Fibroblast of lung (primary cell): ENCODE data around the gene ZP3. TPM values are rescaled to one million over a fixed set of nuclear protein-coding genes. Genes with fewer than 3 reads are reported as not detected.

ENCODE experiments used
- DNase-seq, 2 donors: peaks; one replicate each; pipeline versions ENCODE4 v3.0.0 to v3.0.0-alpha.2; 2010; ENCODE audit warnings: low read depth in 2 of 2
- H2AFZ ChIP-seq: 2 replicates; pipeline ENCODE4 v1.5.1; 2012; ENCODE audit warnings: low read length, control low read depth, inconsistent platforms
- H3K27ac ChIP-seq: 2 replicates; pipeline ENCODE4 v1.5.1; 2011; ENCODE audit warnings: low read length, control low read depth; ENCODE audit not compliant: insufficient read depth
- H3K27me3 ChIP-seq: 2 replicates; pipeline ENCODE4 v1.5.1; 2011; ENCODE audit warnings: mild to moderate bottlenecking, low read length; ENCODE audit not compliant: control insufficient read depth, insufficient read depth
- H3K36me3 ChIP-seq: 2 replicates; pipeline ENCODE4 v1.5.1; 2011; ENCODE audit warnings: low read length; ENCODE audit not compliant: control insufficient read depth, insufficient read depth
- H3K4me1 ChIP-seq: 2 replicates; pipeline ENCODE4 v1.5.1; 2011; ENCODE audit warnings: low read length; ENCODE audit not compliant: control insufficient read depth, insufficient read depth; ENCODE audit errors: extremely low read depth
- H3K4me2 ChIP-seq: 2 replicates; pipeline ENCODE4 v1.5.1; 2011; ENCODE audit warnings: low read length, control low read depth; ENCODE audit not compliant: insufficient read depth; ENCODE audit errors: extremely low read depth
- H3K4me3 ChIP-seq, 4 experiments: fragments of 200-600 bp in 1 of 4; sonication (generic) in 1 of 4; replicated peaks in 1 of 4; 2 replicates each; pipeline ENCODE4 v1.5.1; 2011 to 2016; ENCODE audit warnings: low read length in 4 of 4, low read depth in 3 of 4, mild to moderate bottlenecking in 3 of 4, control low read depth in 2 of 4, inconsistent platforms in 1 of 4, mixed read lengths in 1 of 4; ENCODE audit not compliant: insufficient read depth in 1 of 4; ENCODE audit errors: control extremely low read depth in 1 of 4
- H3K79me2 ChIP-seq: 2 replicates; pipeline ENCODE4 v1.5.1; 2012; ENCODE audit warnings: mild to moderate bottlenecking, low read length, inconsistent platforms; ENCODE audit not compliant: control insufficient read depth, insufficient read depth
- H3K9ac ChIP-seq: 2 replicates; pipeline ENCODE4 v1.5.1; 2011; ENCODE audit warnings: mild to moderate bottlenecking, low read length, control low read depth; ENCODE audit not compliant: insufficient read depth
- H3K9me3 ChIP-seq: 2 replicates; pipeline ENCODE4 v1.5.1; 2012; ENCODE audit warnings: low read depth, low read length; ENCODE audit not compliant: control insufficient read depth, insufficient read depth
- H4K20me1 ChIP-seq: 2 replicates; pipeline ENCODE4 v1.5.1; 2011; ENCODE audit warnings: low read length; ENCODE audit not compliant: control insufficient read depth, insufficient read depth; ENCODE audit errors: extremely low read depth
- EZH2 ChIP-seq: IDR thresholded peaks from 2 replicates; pipeline ENCODE4 v1.5.1; 2012; ENCODE audit warnings: low read length, control low read depth, mild to moderate bottlenecking; ENCODE audit errors: missing control alignments
- polyA minus RNA-seq: library from RNA; depleted of rRNA, polyadenylated mRNA; stranded (reverse); fragments of >200 nt; gene quantifications from 2 replicates; pipeline ENCODE4 v1.2.3, GENCODE V29; 2011; ENCODE audit warnings: low replicate concordance
- polyA plus RNA-seq, 2 donors: library from polyadenylated mRNA; depleted of rRNA in 1 of 2; stranded (reverse) in 1 of 2; unstranded in 1 of 2; fragments of >200 nt; gene quantifications; 2 replicates each; pipeline ENCODE4 v1.2.1, GENCODE V29; 2011 to 2012; ENCODE audit warnings: missing spikeins in 1 of 2
- total RNA-seq: library from RNA; depleted of rRNA; stranded (reverse); fragments of >200 nt; gene quantifications from 2 replicates; pipeline ENCODE4 v1.2.1, GENCODE V29; 2014
- TF ChIP-seq, protein P1 (sequence below), 2 donors: IDR thresholded peaks in 1 of 2; conservative IDR thresholded peaks in 1 of 2; 1 replicate in 1 of 2; 2 replicates in 1 of 2; pipeline ENCODE4 v1.5.1; 2011 to 2012; ENCODE audit warnings: low read length in 2 of 2, control low read depth in 1 of 2, inconsistent platforms in 1 of 2, low read depth in 1 of 2, mild to moderate bottlenecking in 1 of 2

Gene ZP3
- 2.6 TPM in 2 replicates for total RNA-seq
- 1.4 TPM in 2 replicates for polyA plus RNA-seq
- polyA plus RNA-seq (2012), result 1.7 and 7.3 TPM in 2 replicates
- polyA minus RNA-seq, result 8.7 and 15.3 TPM in 2 replicates

DNA sequence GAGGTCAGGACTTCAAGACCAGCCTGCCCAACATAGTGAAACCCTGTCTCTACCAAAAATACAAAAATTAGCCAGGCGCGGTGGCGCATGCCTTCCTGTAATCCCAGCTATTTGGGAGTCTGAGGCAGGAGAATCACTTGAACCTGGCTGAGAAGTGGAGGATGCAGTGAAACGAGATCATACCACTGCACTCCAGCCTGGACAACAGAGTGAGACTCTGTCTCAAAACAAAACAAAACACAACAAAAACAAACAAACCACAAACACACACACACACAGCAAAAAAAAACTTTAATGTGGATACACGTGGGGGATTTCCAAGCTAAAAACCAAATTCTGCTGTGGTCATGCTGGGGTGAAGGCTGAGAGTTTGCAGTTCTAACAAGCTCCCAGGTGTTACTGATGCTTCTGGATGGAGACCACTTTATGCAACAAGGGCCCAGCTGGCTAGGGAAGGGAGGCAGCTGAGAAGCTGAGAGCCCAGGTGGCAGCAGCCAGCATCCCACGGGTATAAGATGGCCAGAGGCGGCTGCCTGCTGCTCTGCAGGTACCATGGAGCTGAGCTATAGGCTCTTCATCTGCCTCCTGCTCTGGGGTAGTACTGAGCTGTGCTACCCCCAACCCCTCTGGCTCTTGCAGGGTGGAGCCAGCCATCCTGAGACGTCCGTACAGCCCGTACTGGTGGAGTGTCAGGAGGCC lies at the start of gene ZP3:
TSS of gene ZP3 (plus strand) at position 538 of the 699 bp plus-strand sequence. CDS start at position 553, 15 bp downstream.
- Histone ChIP-seq H4K20me1 (no peaks in the 10 kb centered on the region), H3K4me2 (no peak within 1 kb of the TSS), H3K4me3 (no peak within 1 kb of the TSS), H2AFZ (no peak within 1 kb of the TSS), H3K4me1 (peaks cover 8% of the 10 kb centered on the region), H3K9me3 (no peaks in the 10 kb centered on the region), H3K36me3 (no peaks in the 10 kb centered on the region), H3K9ac (no peak within 1 kb of the TSS), H3K27ac (no peak within 1 kb of the TSS), H3K79me2 (no peaks in the 10 kb centered on the region), H3K27me3 (no peaks in the 10 kb centered on the region)
- DNase-seq, result no peak
- TF ChIP-seq EZH2, result no peak
- TF ChIP-seq, protein P1, sequence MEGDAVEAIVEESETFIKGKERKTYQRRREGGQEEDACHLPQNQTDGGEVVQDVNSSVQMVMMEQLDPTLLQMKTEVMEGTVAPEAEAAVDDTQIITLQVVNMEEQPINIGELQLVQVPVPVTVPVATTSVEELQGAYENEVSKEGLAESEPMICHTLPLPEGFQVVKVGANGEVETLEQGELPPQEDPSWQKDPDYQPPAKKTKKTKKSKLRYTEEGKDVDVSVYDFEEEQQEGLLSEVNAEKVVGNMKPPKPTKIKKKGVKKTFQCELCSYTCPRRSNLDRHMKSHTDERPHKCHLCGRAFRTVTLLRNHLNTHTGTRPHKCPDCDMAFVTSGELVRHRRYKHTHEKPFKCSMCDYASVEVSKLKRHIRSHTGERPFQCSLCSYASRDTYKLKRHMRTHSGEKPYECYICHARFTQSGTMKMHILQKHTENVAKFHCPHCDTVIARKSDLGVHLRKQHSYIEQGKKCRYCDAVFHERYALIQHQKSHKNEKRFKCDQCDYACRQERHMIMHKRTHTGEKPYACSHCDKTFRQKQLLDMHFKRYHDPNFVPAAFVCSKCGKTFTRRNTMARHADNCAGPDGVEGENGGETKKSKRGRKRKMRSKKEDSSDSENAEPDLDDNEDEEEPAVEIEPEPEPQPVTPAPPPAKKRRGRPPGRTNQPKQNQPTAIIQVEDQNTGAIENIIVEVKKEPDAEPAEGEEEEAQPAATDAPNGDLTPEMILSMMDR (conservative IDR thresholded peaks at IDR 0.05 in 1 of 2, IDR thresholded peaks at IDR 0.05 in 1 of 2; ENCODE audit: low read depth in 1 of 2, low read length in 2 of 2), result no peak

DNA sequence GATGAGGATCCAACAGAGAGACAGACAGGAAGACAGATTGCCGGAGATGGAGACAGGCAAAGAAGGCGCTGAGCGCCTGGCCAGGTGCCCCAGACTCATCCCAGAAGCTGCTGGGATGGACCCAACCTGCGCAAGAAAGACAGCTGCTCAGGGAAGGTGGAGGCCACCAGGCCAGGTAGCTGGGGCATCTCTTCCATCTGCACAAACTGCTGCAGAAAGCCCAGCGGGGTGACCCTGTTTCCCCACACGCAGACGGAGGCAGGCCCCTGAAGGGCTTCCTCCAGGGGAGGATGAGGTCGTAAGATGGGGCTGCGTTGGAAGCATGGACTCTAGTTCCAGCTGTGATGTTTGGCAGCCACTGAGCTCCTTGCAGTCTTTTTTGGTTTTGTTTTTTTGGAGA lies 49.5 kb upstream of the ZP3 start:
- Histone ChIP-seq H3K4me3 (no peak overlapping the region), H3K27ac (no peak overlapping the region), H3K79me2 (no peaks in the 10 kb centered on the region), H3K36me3 (no peaks in the 10 kb centered on the region), H3K9me3 (no peaks in the 10 kb centered on the region), H3K27me3 (no peaks in the 10 kb centered on the region), H4K20me1 (no peaks in the 10 kb centered on the region), H3K4me2 (no peak overlapping the region), H3K9ac (no peak overlapping the region), H3K4me1 (peaks cover 3% of the 10 kb centered on the region), H2AFZ (no peak overlapping the region)
- DNase-seq, result no peak
- TF ChIP-seq EZH2, result no peak
- TF ChIP-seq, protein P1 (conservative IDR thresholded peaks at IDR 0.05 in 1 of 2, IDR thresholded peaks at IDR 0.05 in 1 of 2; ENCODE audit: low read depth in 1 of 2, low read length in 2 of 2), result no peak

DNA sequence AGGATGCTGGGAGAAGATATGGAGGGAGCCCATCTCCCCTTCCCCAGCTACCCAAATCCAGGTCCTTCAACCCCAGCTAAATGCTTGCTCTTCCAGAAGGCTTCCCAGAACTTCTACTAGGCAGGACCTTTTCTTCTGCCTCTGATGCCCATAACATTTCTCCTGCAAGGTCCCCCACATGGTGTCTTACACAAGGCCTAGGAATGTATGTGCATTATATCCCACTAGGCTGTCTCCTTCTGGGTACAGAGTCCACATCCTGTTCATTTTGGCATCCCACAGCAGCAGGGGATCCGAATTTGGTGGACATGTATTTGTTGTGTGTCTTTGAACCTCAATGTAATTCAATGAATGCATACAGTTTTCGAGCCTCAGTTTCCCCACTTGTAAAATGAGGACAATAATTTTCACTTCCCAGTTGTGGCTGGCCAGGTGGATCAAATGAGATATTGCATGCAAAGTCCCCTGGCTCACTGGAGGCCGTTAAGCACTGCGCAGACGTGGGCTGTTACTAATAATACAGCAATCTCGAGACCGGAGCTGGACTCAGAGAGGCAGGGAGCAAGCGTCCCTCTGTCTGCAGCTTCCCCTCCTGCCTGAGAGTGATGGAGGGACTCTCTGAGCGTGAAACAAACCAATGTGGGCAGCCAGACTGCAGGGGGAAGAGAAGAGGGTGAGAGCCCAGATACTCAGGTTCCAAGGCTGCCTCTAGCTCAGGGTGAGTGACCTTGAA lies 47.4 kb upstream of the ZP3 start:
- Histone ChIP-seq H3K27ac (no peak overlapping the region), H3K4me3 (no peak overlapping the region), H3K36me3 (no peaks in the 10 kb centered on the region), H3K27me3 (no peaks in the 10 kb centered on the region), H3K79me2 (no peaks in the 10 kb centered on the region), H2AFZ (no peak overlapping the region), H3K9ac (no peak overlapping the region), H3K4me2 (no peak overlapping the region), H4K20me1 (no peaks in the 10 kb centered on the region), H3K9me3 (no peaks in the 10 kb centered on the region), H3K4me1 (peaks cover 9% of the 10 kb centered on the region)
- DNase-seq, result no peak
- TF ChIP-seq, protein P1 (conservative IDR thresholded peaks at IDR 0.05 in 1 of 2, IDR thresholded peaks at IDR 0.05 in 1 of 2; ENCODE audit: low read depth in 1 of 2, low read length in 2 of 2), result no peak
- no peak for TF ChIP-seq EZH2
